Measurements from ENCODE around the gene NAALADL2.

DNA sequence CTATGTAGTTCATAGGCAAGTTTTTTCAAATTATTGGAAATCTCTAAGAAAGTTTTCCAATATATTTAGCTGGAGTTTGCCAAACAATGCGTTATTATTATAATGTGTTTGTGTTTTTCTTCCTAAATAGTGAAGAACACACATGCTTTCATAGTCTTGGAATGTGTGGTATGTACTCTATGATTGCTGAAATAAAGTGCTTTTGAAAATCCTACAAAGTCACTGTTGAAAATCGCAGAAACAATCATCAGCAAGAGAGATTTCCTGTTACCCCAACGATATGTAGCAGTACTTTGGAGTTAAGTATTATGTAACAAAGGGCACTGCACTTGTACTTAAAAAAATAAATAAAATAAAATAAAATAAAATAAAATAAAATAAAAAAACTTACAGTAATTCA, 796.2 kb downstream of the NAALADL2 start:
- TF ChIP-seq EZH2phosphoT487 (IDR thresholded peaks at IDR 0.05): no peak
- TF ChIP-seq, protein P1, sequence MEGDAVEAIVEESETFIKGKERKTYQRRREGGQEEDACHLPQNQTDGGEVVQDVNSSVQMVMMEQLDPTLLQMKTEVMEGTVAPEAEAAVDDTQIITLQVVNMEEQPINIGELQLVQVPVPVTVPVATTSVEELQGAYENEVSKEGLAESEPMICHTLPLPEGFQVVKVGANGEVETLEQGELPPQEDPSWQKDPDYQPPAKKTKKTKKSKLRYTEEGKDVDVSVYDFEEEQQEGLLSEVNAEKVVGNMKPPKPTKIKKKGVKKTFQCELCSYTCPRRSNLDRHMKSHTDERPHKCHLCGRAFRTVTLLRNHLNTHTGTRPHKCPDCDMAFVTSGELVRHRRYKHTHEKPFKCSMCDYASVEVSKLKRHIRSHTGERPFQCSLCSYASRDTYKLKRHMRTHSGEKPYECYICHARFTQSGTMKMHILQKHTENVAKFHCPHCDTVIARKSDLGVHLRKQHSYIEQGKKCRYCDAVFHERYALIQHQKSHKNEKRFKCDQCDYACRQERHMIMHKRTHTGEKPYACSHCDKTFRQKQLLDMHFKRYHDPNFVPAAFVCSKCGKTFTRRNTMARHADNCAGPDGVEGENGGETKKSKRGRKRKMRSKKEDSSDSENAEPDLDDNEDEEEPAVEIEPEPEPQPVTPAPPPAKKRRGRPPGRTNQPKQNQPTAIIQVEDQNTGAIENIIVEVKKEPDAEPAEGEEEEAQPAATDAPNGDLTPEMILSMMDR (IDR thresholded peaks at IDR 0.05): no peak

Data from neural progenitor cell (in vitro differentiated cells).